GM12892 (cell line): ENCODE data around the gene ELL.

Experiments
- POLR2A ChIP-seq: IDR thresholded peaks from 2 replicates; pipeline ENCODE4 v1.6.1; 2011; ENCODE audit warnings: low read depth, low read length, control low read depth
- POLR2AphosphoS5 ChIP-seq: IDR thresholded peaks from 2 replicates; pipeline ENCODE4 v1.6.1; 2011; ENCODE audit warnings: low read depth, low read length, control low read depth

- TF ChIP-seq POLR2A, result no peak
- no peak for TF ChIP-seq POLR2AphosphoS5
These were observed 88.0 kb downstream of the ELL start for GRCh38 chr19:18433735-18434398.
